ENCODE measurements around the gene MVB12B.

MVB12B gene

GRCh38 chr9:126497660-126498275, 171.1 kb downstream of the MVB12B start:
- no peak for DNase-seq (ENCODE audit: low read depth in 1 of 2, low spot score in 1 of 2)
- TF ChIP-seq CTCF (IDR thresholded peaks at IDR 0.05; ENCODE audit: insufficient read depth, low read length) (no peak), GABPA (IDR thresholded peaks at IDR 0.05; ENCODE audit: low read depth) (no peak), SPI1 (IDR thresholded peaks at IDR 0.05; ENCODE audit: borderline replicate concordance, low read depth) (peak; percentile 7; the same call in 1 of the 2 replicates), REST (IDR thresholded peaks at IDR 0.05; ENCODE audit: insufficient replicate concordance, low read depth) (no peak), POLR2AphosphoS5 (IDR thresholded peaks at IDR 0.05; ENCODE audit: low read depth) (no peak)
- Histone ChIP-seq H3K4me3 (replicated peaks; ENCODE audit: insufficient read depth, low read length) (no peak overlapping the region), H3K27ac (replicated peaks) (no peak overlapping the region), H3K27me3 (ENCODE audit: insufficient read depth, poor library complexity, severe bottlenecking) (peaks cover 5% of the 10 kb centered on the region)

GRCh38 chr9:126498331-126498730, 171.7 kb downstream of the MVB12B start:
- no peak overlapping the region for H3K27ac ChIP-seq (replicated peaks)
- no peak for TF ChIP-seq CTCF (IDR thresholded peaks at IDR 0.05; ENCODE audit: insufficient read depth, low read length)
- TF ChIP-seq GABPA (IDR thresholded peaks at IDR 0.05; ENCODE audit: low read depth), result no peak
- no peak for TF ChIP-seq POLR2AphosphoS5 (IDR thresholded peaks at IDR 0.05; ENCODE audit: low read depth)
- no peak for TF ChIP-seq REST (IDR thresholded peaks at IDR 0.05; ENCODE audit: insufficient replicate concordance, low read depth)
- no peak for TF ChIP-seq SPI1 (IDR thresholded peaks at IDR 0.05; ENCODE audit: borderline replicate concordance, low read depth)

GRCh38 chr9:126499005-126499910, 172.6 kb downstream of the MVB12B start:
- TF ChIP-seq CTCF (IDR thresholded peaks at IDR 0.05; ENCODE audit: insufficient read depth, low read length), result peak; percentile 95
- no peak for TF ChIP-seq POLR2AphosphoS5 (IDR thresholded peaks at IDR 0.05; ENCODE audit: low read depth)
- no peak for TF ChIP-seq GABPA (IDR thresholded peaks at IDR 0.05; ENCODE audit: low read depth)
- peak overlapping the region; percentile 8; the same call in 1 of the 2 replicates for H3K4me3 ChIP-seq (replicated peaks; ENCODE audit: insufficient read depth, low read length)
- peak in 1 of 2 experiments; percentile 16 for DNase-seq (ENCODE audit: low read depth in 1 of 2, low spot score in 1 of 2)
- peaks cover 5% of the 10 kb centered on the region for H3K27me3 ChIP-seq (ENCODE audit: insufficient read depth, poor library complexity, severe bottlenecking)
- H3K27ac ChIP-seq (replicated peaks), result no peak overlapping the region

More at GRCh38 chr9:126498331-126498730, 171.7 kb downstream of the MVB12B start:
- no peak overlapping the region for H3K4me3 ChIP-seq (replicated peaks; ENCODE audit: insufficient read depth, low read length)
- DNase-seq (ENCODE audit: low read depth in 1 of 2, low spot score in 1 of 2), result no peak
- peaks cover 5% of the 10 kb centered on the region for H3K27me3 ChIP-seq (ENCODE audit: insufficient read depth, poor library complexity, severe bottlenecking)
